ENCODE results near the gene TAF4B. TPM values are rescaled to one million over a fixed set of nuclear protein-coding genes. Genes with fewer than 3 reads are reported as not detected.

Gene TAF4B
- total and polyA plus RNA-seq, 9 donors = 1.9 to 2.9 (median 2.3) TPM

- peak; percentile 75 for DNase-seq
- no peaks in the 10 kb centered on the region for H3K9me3 ChIP-seq (replicated peaks; ENCODE audit: control insufficient read depth, low read depth, low read length)
- H3K4me1 ChIP-seq (ENCODE audit: control insufficient read depth, insufficient read depth, low read length) = no peaks in the 10 kb centered on the region
- no peak overlapping the region for H3K4me3 ChIP-seq (ENCODE audit: low read length)
- no peak overlapping the region for H3K27ac ChIP-seq (ENCODE audit: low read length)
- H3K36me3 ChIP-seq (ENCODE audit: control insufficient read depth, insufficient read depth, low read length) = no peaks in the 10 kb centered on the region
- no CpG with 5 or more reads among the region's 1 CpG for WGBS (ENCODE audit: insufficient coverage)
- no peaks in the 10 kb centered on the region for H3K27me3 ChIP-seq (ENCODE audit: control insufficient read depth, insufficient read depth, low read length)
These were observed 177.2 kb downstream of the TAF4B start for GRCh38 chr18:26403491-26403890.

GRCh38 chr18:26405190-26405801 is 179.1 kb downstream of the TAF4B start:
- WGBS (ENCODE audit: insufficient coverage) = 75% methylated on average over 4 of the region's 5 CpGs
- Histone ChIP-seq H3K9me3 (replicated peaks; ENCODE audit: control insufficient read depth, low read depth, low read length) (no peaks in the 10 kb centered on the region), H3K4me1 (ENCODE audit: control insufficient read depth, insufficient read depth, low read length) (no peaks in the 10 kb centered on the region), H3K27ac (ENCODE audit: low read length) (no peak overlapping the region), H3K36me3 (ENCODE audit: control insufficient read depth, insufficient read depth, low read length) (no peaks in the 10 kb centered on the region), H3K27me3 (ENCODE audit: control insufficient read depth, insufficient read depth, low read length) (no peaks in the 10 kb centered on the region), H3K4me3 (ENCODE audit: low read length) (no peak overlapping the region)
- peak; percentile 17 for DNase-seq

GRCh38 chr18:26406324-26406723 is 180.1 kb downstream of the TAF4B start:
- H3K27me3 ChIP-seq (ENCODE audit: control insufficient read depth, insufficient read depth, low read length) = no peaks in the 10 kb centered on the region
- no peaks in the 10 kb centered on the region for H3K9me3 ChIP-seq (replicated peaks; ENCODE audit: control insufficient read depth, low read depth, low read length)
- no peak for DNase-seq
- H3K4me1 ChIP-seq (ENCODE audit: control insufficient read depth, insufficient read depth, low read length) = no peaks in the 10 kb centered on the region
- H3K36me3 ChIP-seq (ENCODE audit: control insufficient read depth, insufficient read depth, low read length) = no peaks in the 10 kb centered on the region
- H3K4me3 ChIP-seq (ENCODE audit: low read length) = no peak overlapping the region
- H3K27ac ChIP-seq (ENCODE audit: low read length) = no peak overlapping the region
- 71% methylated on average over 7 of the region's 12 CpGs for WGBS (ENCODE audit: insufficient coverage)

GRCh38 chr18:26406854-26407517 is 180.7 kb downstream of the TAF4B start:
- Histone ChIP-seq H3K4me3 (ENCODE audit: low read length) (no peak overlapping the region), H3K27me3 (ENCODE audit: control insufficient read depth, insufficient read depth, low read length) (no peaks in the 10 kb centered on the region), H3K9me3 (replicated peaks; ENCODE audit: control insufficient read depth, low read depth, low read length) (no peaks in the 10 kb centered on the region), H3K36me3 (ENCODE audit: control insufficient read depth, insufficient read depth, low read length) (no peaks in the 10 kb centered on the region), H3K27ac (ENCODE audit: low read length) (no peak overlapping the region), H3K4me1 (ENCODE audit: control insufficient read depth, insufficient read depth, low read length) (no peaks in the 10 kb centered on the region)
- no peak for DNase-seq
- 57% methylated on average over 8 of the region's 15 CpGs for WGBS (ENCODE audit: insufficient coverage)

- H3K27me3 ChIP-seq (ENCODE audit: control insufficient read depth, insufficient read depth, low read length) = no peaks in the 10 kb centered on the region
- no peaks in the 10 kb centered on the region for H3K36me3 ChIP-seq (ENCODE audit: control insufficient read depth, insufficient read depth, low read length)
- no peak overlapping the region for H3K4me3 ChIP-seq (ENCODE audit: low read length)
- H3K9me3 ChIP-seq (replicated peaks; ENCODE audit: control insufficient read depth, low read depth, low read length) = no peaks in the 10 kb centered on the region
- WGBS (ENCODE audit: insufficient coverage) = 92% methylated on average over 9 of the region's 16 CpGs
- no peak overlapping the region for H3K27ac ChIP-seq (ENCODE audit: low read length)
- no peak for DNase-seq
- no peaks in the 10 kb centered on the region for H3K4me1 ChIP-seq (ENCODE audit: control insufficient read depth, insufficient read depth, low read length)
These were observed 181.7 kb downstream of the TAF4B start for GRCh38 chr18:26407736-26408601.

GRCh38 chr18:26409091-26409490 is 182.8 kb downstream of the TAF4B start:
- Histone ChIP-seq H3K4me1 (ENCODE audit: control insufficient read depth, insufficient read depth, low read length) (no peaks in the 10 kb centered on the region), H3K27ac (ENCODE audit: low read length) (no peak overlapping the region), H3K4me3 (ENCODE audit: low read length) (no peak overlapping the region), H3K9me3 (replicated peaks; ENCODE audit: control insufficient read depth, low read depth, low read length) (no peaks in the 10 kb centered on the region), H3K27me3 (ENCODE audit: control insufficient read depth, insufficient read depth, low read length) (no peaks in the 10 kb centered on the region), H3K36me3 (ENCODE audit: control insufficient read depth, insufficient read depth, low read length) (no peaks in the 10 kb centered on the region)
- no peak for DNase-seq
- 77% methylated on average over 1 of the region's 4 CpGs for WGBS (ENCODE audit: insufficient coverage)

GRCh38 chr18:26414901-26415440 is 188.7 kb downstream of the TAF4B start:
- no CpG with 5 or more reads among the region's 4 CpGs for WGBS (ENCODE audit: insufficient coverage)
- no peak overlapping the region for H3K27ac ChIP-seq (ENCODE audit: low read length)
- H3K4me1 ChIP-seq (ENCODE audit: control insufficient read depth, insufficient read depth, low read length) = no peaks in the 10 kb centered on the region
- H3K36me3 ChIP-seq (ENCODE audit: control insufficient read depth, insufficient read depth, low read length) = no peaks in the 10 kb centered on the region
- DNase-seq = no peak
- no peak overlapping the region for H3K4me3 ChIP-seq (ENCODE audit: low read length)
- no peaks in the 10 kb centered on the region for H3K9me3 ChIP-seq (replicated peaks; ENCODE audit: control insufficient read depth, low read depth, low read length)
- no peaks in the 10 kb centered on the region for H3K27me3 ChIP-seq (ENCODE audit: control insufficient read depth, insufficient read depth, low read length)

GRCh38 chr18:26415631-26416030 is 189.4 kb downstream of the TAF4B start:
- 63% methylated on average over 4 of the region's 7 CpGs for WGBS (ENCODE audit: insufficient coverage)

GRCh38 chr18:26416652-26417150 is 190.5 kb downstream of the TAF4B start:
- no peak overlapping the region for H3K27ac ChIP-seq (ENCODE audit: low read length)
- H3K4me3 ChIP-seq (ENCODE audit: low read length) = no peak overlapping the region
- WGBS (ENCODE audit: insufficient coverage) = 10% methylated on average over 2 of the region's 8 CpGs
- no peaks in the 10 kb centered on the region for H3K9me3 ChIP-seq (replicated peaks; ENCODE audit: control insufficient read depth, low read depth, low read length)
- H3K27me3 ChIP-seq (ENCODE audit: control insufficient read depth, insufficient read depth, low read length) = no peaks in the 10 kb centered on the region
- no peak for DNase-seq
- no peaks in the 10 kb centered on the region for H3K36me3 ChIP-seq (ENCODE audit: control insufficient read depth, insufficient read depth, low read length)
- H3K4me1 ChIP-seq (ENCODE audit: control insufficient read depth, insufficient read depth, low read length) = no peaks in the 10 kb centered on the region

More at GRCh38 chr18:26415631-26416030, 189.4 kb downstream of the TAF4B start:
- Histone ChIP-seq H3K27me3 (ENCODE audit: control insufficient read depth, insufficient read depth, low read length) (no peaks in the 10 kb centered on the region), H3K36me3 (ENCODE audit: control insufficient read depth, insufficient read depth, low read length) (no peaks in the 10 kb centered on the region), H3K9me3 (replicated peaks; ENCODE audit: control insufficient read depth, low read depth, low read length) (no peaks in the 10 kb centered on the region), H3K4me3 (ENCODE audit: low read length) (no peak overlapping the region), H3K27ac (ENCODE audit: low read length) (no peak overlapping the region), H3K4me1 (ENCODE audit: control insufficient read depth, insufficient read depth, low read length) (no peaks in the 10 kb centered on the region)
- DNase-seq = no peak

- Histone ChIP-seq H3K36me3 (ENCODE audit: control insufficient read depth, insufficient read depth, low read length) (no peaks in the 10 kb centered on the region), H3K27ac (ENCODE audit: low read length) (no peak overlapping the region), H3K4me3 (ENCODE audit: low read length) (no peak overlapping the region), H3K27me3 (ENCODE audit: control insufficient read depth, insufficient read depth, low read length) (no peaks in the 10 kb centered on the region), H3K4me1 (ENCODE audit: control insufficient read depth, insufficient read depth, low read length) (no peaks in the 10 kb centered on the region), H3K9me3 (replicated peaks; ENCODE audit: control insufficient read depth, low read depth, low read length) (no peaks in the 10 kb centered on the region)
- WGBS (ENCODE audit: insufficient coverage) = 85% methylated on average over 9 of the region's 12 CpGs
- no peak for DNase-seq
These were observed 190.9 kb downstream of the TAF4B start for GRCh38 chr18:26417190-26417589.

Measured in muscle of leg (tissue), 11 donors.